Neural cell (in vitro differentiated cells): ENCODE data around the gene NCOA3.

ENCODE experiments used
- CTCF ChIP-seq: fragments of 450-650 bp; IDR thresholded peaks from 2 replicates; pipeline ENCODE4 v1.5.1; 2014; ENCODE audit warnings: antibody characterized with exemption, mild to moderate bottlenecking, moderate library complexity; ENCODE audit not compliant: poor library complexity, severe bottlenecking
- EP300 ChIP-seq: fragments of 450-650 bp; conservative IDR thresholded peaks from 2 replicates; pipeline ENCODE4 v1.6.1; 2014; ENCODE audit warnings: antibody characterized with exemption, mild to moderate bottlenecking, moderate library complexity; ENCODE audit not compliant: poor library complexity, severe bottlenecking
- EZH2 ChIP-seq: fragments of 200-600, 300-800 bp; shearing (Covaris generic), sonication (generic); IDR thresholded peaks from 2 replicates; pipeline ENCODE4 v1.6.1; 2014; ENCODE audit warnings: antibody characterized with exemption, low read length, borderline replicate concordance, mild to moderate bottlenecking; ENCODE audit not compliant: insufficient read depth, poor library complexity, severe bottlenecking
- MXI1 ChIP-seq: fragments of 450-650 bp; conservative IDR thresholded peaks from 2 replicates; pipeline ENCODE4 v1.6.1; 2014; ENCODE audit warnings: antibody characterized with exemption, mild to moderate bottlenecking; ENCODE audit not compliant: poor library complexity, severe bottlenecking
- POLR2AphosphoS5 ChIP-seq: IDR thresholded peaks from 2 replicates; pipeline ENCODE4 v1.6.1; 2012
- RAD21 ChIP-seq: fragments of 450-650 bp; conservative IDR thresholded peaks from 2 replicates; pipeline ENCODE4 v1.6.1; 2014; ENCODE audit warnings: antibody characterized with exemption, mild to moderate bottlenecking, moderate library complexity
- SMC3 ChIP-seq: fragments of 450-650 bp; conservative IDR thresholded peaks from 2 replicates; pipeline ENCODE4 v1.6.1; 2014; ENCODE audit warnings: antibody characterized with exemption, mild to moderate bottlenecking, moderate library complexity; ENCODE audit not compliant: poor library complexity
- TAF1 ChIP-seq: IDR thresholded peaks from 2 replicates; pipeline ENCODE4 v1.6.1; 2012; ENCODE audit warnings: low read depth
- TF ChIP-seq, protein P1 (sequence below): IDR thresholded peaks from 2 replicates; pipeline ENCODE4 v1.6.1; 2012; ENCODE audit warnings: borderline replicate concordance

DNA sequence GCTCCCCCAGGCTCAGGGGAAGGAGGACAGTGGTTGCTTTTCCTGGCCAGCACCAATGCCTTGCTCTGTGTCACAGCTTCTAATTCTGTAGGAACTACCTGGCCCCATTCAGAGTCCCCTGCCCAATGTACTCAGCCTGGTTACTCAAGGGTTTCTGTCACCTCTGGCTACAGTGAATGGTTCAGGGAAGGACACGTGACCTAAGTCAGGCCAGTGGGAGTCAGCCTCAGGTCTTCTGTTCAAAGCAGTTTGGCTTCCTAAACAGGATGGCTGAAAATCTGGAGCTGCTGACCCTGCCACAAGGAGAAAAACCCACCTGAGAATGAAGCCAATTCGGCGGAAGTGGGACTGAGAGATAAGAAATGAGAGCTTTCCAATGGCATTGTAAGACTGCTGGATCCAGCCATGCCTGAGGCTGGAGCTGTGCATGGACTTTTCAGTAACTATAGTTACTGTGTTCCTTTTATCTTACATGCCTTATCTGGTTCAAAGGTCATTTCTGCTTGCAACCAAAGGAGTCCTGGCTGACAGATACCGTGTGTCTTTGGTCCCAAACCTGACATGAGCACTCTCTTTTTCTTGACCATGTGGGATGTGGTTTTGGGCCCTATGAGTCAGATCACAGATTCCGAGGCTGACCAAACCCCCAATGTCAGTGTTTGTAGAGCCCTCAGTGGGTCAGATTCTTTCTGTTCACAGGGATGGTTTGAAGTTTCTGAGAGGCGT, 179.3 kb downstream of the NCOA3 start:
- TF ChIP-seq CTCF (no peak), EP300 (no peak), TAF1 (no peak), POLR2AphosphoS5 (no peak), MXI1 (no peak), SMC3 (no peak), RAD21 (no peak), EZH2 (no peak)
- TF ChIP-seq, protein P1, sequence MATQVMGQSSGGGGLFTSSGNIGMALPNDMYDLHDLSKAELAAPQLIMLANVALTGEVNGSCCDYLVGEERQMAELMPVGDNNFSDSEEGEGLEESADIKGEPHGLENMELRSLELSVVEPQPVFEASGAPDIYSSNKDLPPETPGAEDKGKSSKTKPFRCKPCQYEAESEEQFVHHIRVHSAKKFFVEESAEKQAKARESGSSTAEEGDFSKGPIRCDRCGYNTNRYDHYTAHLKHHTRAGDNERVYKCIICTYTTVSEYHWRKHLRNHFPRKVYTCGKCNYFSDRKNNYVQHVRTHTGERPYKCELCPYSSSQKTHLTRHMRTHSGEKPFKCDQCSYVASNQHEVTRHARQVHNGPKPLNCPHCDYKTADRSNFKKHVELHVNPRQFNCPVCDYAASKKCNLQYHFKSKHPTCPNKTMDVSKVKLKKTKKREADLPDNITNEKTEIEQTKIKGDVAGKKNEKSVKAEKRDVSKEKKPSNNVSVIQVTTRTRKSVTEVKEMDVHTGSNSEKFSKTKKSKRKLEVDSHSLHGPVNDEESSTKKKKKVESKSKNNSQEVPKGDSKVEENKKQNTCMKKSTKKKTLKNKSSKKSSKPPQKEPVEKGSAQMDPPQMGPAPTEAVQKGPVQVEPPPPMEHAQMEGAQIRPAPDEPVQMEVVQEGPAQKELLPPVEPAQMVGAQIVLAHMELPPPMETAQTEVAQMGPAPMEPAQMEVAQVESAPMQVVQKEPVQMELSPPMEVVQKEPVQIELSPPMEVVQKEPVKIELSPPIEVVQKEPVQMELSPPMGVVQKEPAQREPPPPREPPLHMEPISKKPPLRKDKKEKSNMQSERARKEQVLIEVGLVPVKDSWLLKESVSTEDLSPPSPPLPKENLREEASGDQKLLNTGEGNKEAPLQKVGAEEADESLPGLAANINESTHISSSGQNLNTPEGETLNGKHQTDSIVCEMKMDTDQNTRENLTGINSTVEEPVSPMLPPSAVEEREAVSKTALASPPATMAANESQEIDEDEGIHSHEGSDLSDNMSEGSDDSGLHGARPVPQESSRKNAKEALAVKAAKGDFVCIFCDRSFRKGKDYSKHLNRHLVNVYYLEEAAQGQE, result no peak
